ENCODE results near the gene NTHL1. TPM values are rescaled to one million over a fixed set of nuclear protein-coding genes. Genes with fewer than 3 reads are reported as not detected.

NTHL1 gene
- total and polyA plus RNA-seq, 2 donors (not counting 1 experiment from before 2014, with no cell fraction given) = 8.4 to 44.4 TPM

DNA sequence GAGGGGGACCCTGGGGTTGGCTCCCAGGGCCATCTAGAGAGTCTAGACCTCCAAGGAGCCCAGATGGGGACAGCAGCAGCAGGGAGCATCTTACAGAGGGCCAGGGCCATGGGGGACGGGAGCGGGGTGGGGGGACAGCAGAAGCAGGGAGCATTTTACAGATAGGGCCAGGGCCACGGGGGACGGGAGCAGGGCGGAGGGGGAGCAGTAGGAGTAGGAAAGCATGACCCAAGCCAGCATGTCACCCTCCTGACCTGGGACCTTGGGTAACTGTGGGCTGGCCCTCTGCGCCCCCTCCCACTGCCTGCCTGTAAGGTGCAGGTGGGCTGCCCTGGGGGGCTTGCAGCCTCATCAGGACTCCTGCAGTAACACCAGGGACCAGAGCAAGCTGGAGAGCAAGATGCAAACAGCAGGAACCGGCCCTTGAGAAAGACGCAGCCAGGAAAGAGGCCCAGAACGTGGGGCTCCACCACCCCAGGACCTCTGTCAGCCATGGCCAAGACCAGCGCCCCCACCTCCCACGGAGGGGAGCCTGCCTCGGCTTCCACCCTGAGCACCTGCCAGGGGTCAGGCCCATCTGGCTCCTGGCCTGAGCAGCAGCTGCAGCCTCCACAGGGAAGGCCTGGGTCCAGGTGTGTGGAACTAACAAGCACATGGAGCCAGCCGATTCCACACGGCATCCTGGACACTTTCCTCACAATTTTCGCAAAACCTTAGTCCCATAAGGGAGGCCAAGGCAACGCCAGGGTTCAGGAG lies 40.4 kb downstream of the NTHL1 start:
- peaks cover 24% of the 10 kb centered on the region for H3K4me1 ChIP-seq (ENCODE audit: control insufficient read depth, extremely low read depth, insufficient read depth, low read length)
- H3K4me2 ChIP-seq (ENCODE audit: extremely low read depth, insufficient read depth, low read length) = peak overlapping the region; percentile 95
- H3K36me3 ChIP-seq (ENCODE audit: control insufficient read depth, insufficient read depth, low read length) = peaks cover 18% of the 10 kb centered on the region
- peaks cover 71% of the 10 kb centered on the region for H3K79me2 ChIP-seq (ENCODE audit: control insufficient read depth, insufficient read depth, low read length)
- H4K20me1 ChIP-seq (ENCODE audit: control insufficient read depth, extremely low read depth, insufficient read depth, low read length) = no peaks in the 10 kb centered on the region
- peak overlapping the region; percentile 59 for H3K27ac ChIP-seq (ENCODE audit: insufficient read depth, low read length)
- peak overlapping the region; percentile 58 to 82 (median 71) for H3K4me3 ChIP-seq (replicated peaks in 1 of 4; ENCODE audit: control extremely low read depth in 1 of 4, insufficient read depth in 1 of 4, low read depth in 3 of 4, low read length in 4 of 4)
- H2AFZ ChIP-seq (ENCODE audit: low read length) = no peak overlapping the region
- no peaks in the 10 kb centered on the region for H3K27me3 ChIP-seq (ENCODE audit: control insufficient read depth, insufficient read depth, low read length)
- TF ChIP-seq EZH2 (IDR thresholded peaks at IDR 0.05; ENCODE audit: low read length, missing control alignments) = no peak
- TF ChIP-seq, protein P1, sequence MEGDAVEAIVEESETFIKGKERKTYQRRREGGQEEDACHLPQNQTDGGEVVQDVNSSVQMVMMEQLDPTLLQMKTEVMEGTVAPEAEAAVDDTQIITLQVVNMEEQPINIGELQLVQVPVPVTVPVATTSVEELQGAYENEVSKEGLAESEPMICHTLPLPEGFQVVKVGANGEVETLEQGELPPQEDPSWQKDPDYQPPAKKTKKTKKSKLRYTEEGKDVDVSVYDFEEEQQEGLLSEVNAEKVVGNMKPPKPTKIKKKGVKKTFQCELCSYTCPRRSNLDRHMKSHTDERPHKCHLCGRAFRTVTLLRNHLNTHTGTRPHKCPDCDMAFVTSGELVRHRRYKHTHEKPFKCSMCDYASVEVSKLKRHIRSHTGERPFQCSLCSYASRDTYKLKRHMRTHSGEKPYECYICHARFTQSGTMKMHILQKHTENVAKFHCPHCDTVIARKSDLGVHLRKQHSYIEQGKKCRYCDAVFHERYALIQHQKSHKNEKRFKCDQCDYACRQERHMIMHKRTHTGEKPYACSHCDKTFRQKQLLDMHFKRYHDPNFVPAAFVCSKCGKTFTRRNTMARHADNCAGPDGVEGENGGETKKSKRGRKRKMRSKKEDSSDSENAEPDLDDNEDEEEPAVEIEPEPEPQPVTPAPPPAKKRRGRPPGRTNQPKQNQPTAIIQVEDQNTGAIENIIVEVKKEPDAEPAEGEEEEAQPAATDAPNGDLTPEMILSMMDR (conservative IDR thresholded peaks at IDR 0.05 in 1 of 2, IDR thresholded peaks at IDR 0.05 in 1 of 2; ENCODE audit: low read depth in 1 of 2, low read length in 2 of 2) = no peak
- no peak for DNase-seq (ENCODE audit: low read depth in 2 of 2)
- H3K9ac ChIP-seq (ENCODE audit: insufficient read depth, low read length) = peak overlapping the region; percentile 33
- H3K9me3 ChIP-seq (ENCODE audit: control insufficient read depth, insufficient read depth, low read depth, low read length) = no peaks in the 10 kb centered on the region

DNA sequence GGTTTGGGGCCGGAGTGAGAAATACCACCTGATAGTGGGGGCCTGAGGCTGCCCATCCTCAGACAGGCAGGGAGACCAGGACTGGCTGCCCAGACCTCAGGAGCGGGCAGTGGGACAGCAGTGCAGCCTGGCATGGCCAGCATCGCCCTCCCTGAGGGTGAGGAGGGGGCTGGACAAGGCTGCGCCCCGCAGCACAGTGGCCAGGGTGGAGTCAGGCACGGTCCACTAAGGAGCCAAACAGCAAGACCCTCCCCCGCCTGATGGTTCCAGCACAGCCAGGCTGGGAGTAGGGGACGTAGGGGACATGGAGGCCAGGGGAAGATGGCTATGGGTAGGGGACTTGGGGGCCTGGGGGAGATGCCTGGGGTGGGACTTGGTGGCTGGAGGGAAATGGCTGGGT lies 41.3 kb downstream of the NTHL1 start:
- Histone ChIP-seq H3K9ac (ENCODE audit: insufficient read depth, low read length) (no peak overlapping the region), H3K9me3 (ENCODE audit: control insufficient read depth, insufficient read depth, low read depth, low read length) (no peaks in the 10 kb centered on the region), H3K79me2 (ENCODE audit: control insufficient read depth, insufficient read depth, low read length) (peaks cover 72% of the 10 kb centered on the region), H4K20me1 (ENCODE audit: control insufficient read depth, extremely low read depth, insufficient read depth, low read length) (no peaks in the 10 kb centered on the region), H3K4me2 (ENCODE audit: extremely low read depth, insufficient read depth, low read length) (no peak overlapping the region), H3K36me3 (ENCODE audit: control insufficient read depth, insufficient read depth, low read length) (peaks cover 24% of the 10 kb centered on the region), H2AFZ (ENCODE audit: low read length) (no peak overlapping the region), H3K4me1 (ENCODE audit: control insufficient read depth, extremely low read depth, insufficient read depth, low read length) (peaks cover 24% of the 10 kb centered on the region), H3K27me3 (ENCODE audit: control insufficient read depth, insufficient read depth, low read length) (no peaks in the 10 kb centered on the region), H3K4me3 (replicated peaks in 1 of 4; ENCODE audit: control extremely low read depth in 1 of 4, insufficient read depth in 1 of 4, low read depth in 3 of 4, low read length in 4 of 4) (no peak overlapping the region), H3K27ac (ENCODE audit: insufficient read depth, low read length) (peak overlapping the region; percentile 8)
- no peak for DNase-seq (ENCODE audit: low read depth in 2 of 2)
- no peak for TF ChIP-seq EZH2 (IDR thresholded peaks at IDR 0.05; ENCODE audit: low read length, missing control alignments)
- TF ChIP-seq, protein P1 (conservative IDR thresholded peaks at IDR 0.05 in 1 of 2, IDR thresholded peaks at IDR 0.05 in 1 of 2; ENCODE audit: low read depth in 1 of 2, low read length in 2 of 2) = no peak

DNA sequence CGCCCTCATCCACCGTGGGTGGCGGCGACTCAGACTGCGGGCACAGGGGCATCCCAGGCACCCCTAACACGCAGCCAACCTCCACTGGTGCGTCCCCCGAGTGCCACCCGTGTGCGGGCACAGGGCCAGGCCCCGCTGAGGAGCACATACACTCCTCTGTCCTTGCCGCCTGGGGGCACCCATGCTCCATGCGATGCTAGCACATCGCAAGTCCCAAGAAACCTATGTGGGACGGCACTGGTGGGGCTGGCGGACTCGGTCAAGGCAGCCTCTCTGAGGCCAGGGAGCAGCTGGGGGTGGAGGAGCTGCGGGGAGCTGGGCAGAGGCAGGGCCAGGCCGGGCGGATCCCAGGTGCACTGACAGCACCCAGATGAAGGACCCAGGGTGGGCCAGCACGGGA lies 42.0 kb downstream of the NTHL1 start:
- no peak overlapping the region for H3K4me2 ChIP-seq (ENCODE audit: extremely low read depth, insufficient read depth, low read length)
- H2AFZ ChIP-seq (ENCODE audit: low read length) = no peak overlapping the region
- H3K79me2 ChIP-seq (ENCODE audit: control insufficient read depth, insufficient read depth, low read length) = peaks cover 72% of the 10 kb centered on the region
- no peaks in the 10 kb centered on the region for H3K9me3 ChIP-seq (ENCODE audit: control insufficient read depth, insufficient read depth, low read depth, low read length)
- H3K27me3 ChIP-seq (ENCODE audit: control insufficient read depth, insufficient read depth, low read length) = no peaks in the 10 kb centered on the region
- H3K36me3 ChIP-seq (ENCODE audit: control insufficient read depth, insufficient read depth, low read length) = peaks cover 29% of the 10 kb centered on the region
- H3K9ac ChIP-seq (ENCODE audit: insufficient read depth, low read length) = no peak overlapping the region
- H3K4me3 ChIP-seq (replicated peaks in 1 of 4; ENCODE audit: control extremely low read depth in 1 of 4, insufficient read depth in 1 of 4, low read depth in 3 of 4, low read length in 4 of 4) = no peak overlapping the region
- peaks cover 24% of the 10 kb centered on the region for H3K4me1 ChIP-seq (ENCODE audit: control insufficient read depth, extremely low read depth, insufficient read depth, low read length)
- no peaks in the 10 kb centered on the region for H4K20me1 ChIP-seq (ENCODE audit: control insufficient read depth, extremely low read depth, insufficient read depth, low read length)
- no peak for DNase-seq (ENCODE audit: low read depth in 2 of 2)
- TF ChIP-seq, protein P1 (conservative IDR thresholded peaks at IDR 0.05 in 1 of 2, IDR thresholded peaks at IDR 0.05 in 1 of 2; ENCODE audit: low read depth in 1 of 2, low read length in 2 of 2) = no peak
- TF ChIP-seq EZH2 (IDR thresholded peaks at IDR 0.05; ENCODE audit: low read length, missing control alignments) = no peak
- no peak overlapping the region for H3K27ac ChIP-seq (ENCODE audit: insufficient read depth, low read length)
